ENCODE results near the gene SLX4IP. TPM values are rescaled to one million over a fixed set of nuclear protein-coding genes. Genes with fewer than 3 reads are reported as not detected.
A peak's percentile ranks its signal among the peaks of the same experiment; 100 is the strongest.

Gene SLX4IP
- total RNA-seq, 4 donors from 2014 or later = 3.4 to 6.3 (median 3.9) TPM

GRCh38 chr20:10631126-10631525 is 196.0 kb downstream of the SLX4IP start:
- H3K36me3 ChIP-seq = no peaks in the 10 kb centered on the region
- peak overlapping the region in 2 of 4 donors; percentile 67 to 70 for H3K27ac ChIP-seq
- intact Hi-C loops (cut with DNase I) = no loop called here
- 88% methylated on average over 2 to 4 of the region's 4 CpGs for WGBS, 2 donors
- no peaks in the 10 kb centered on the region for H3K27me3 ChIP-seq
- no peak overlapping the region for H3K4me3 ChIP-seq
- no peaks in the 10 kb centered on the region for H3K9me3 ChIP-seq
- TF ChIP-seq CTCF (IDR thresholded peaks at IDR 0.05) (no peak), POLR2A (IDR thresholded peaks at IDR 0.05) (no peak)
- H3K4me1 ChIP-seq = peaks cover 19 to 99% (median 46%) of the 10 kb centered on the region in 3 donors
- no peak for DNase-seq

- peaks cover 37 to 99% (median 64%) of the 10 kb centered on the region in 3 donors for H3K4me1 ChIP-seq
- no peak for DNase-seq
- intact Hi-C loops (cut with DNase I) = no loop called here
- WGBS, 2 donors = 28 to 51% methylated on average over 12 of the region's 13 CpGs
- peaks cover 0 to 4% (median 0%) of the 10 kb centered on the region in 3 donors for H3K36me3 ChIP-seq
- no peaks in the 10 kb centered on the region for H3K27me3 ChIP-seq
- no peaks in the 10 kb centered on the region for H3K9me3 ChIP-seq
- TF ChIP-seq CTCF (IDR thresholded peaks at IDR 0.05) (no peak), POLR2A (IDR thresholded peaks at IDR 0.05) (no peak)
- no peak overlapping the region for H3K4me3 ChIP-seq
- peak overlapping the region; percentile 82 to 99 (median 90) for H3K27ac ChIP-seq
Measured at GRCh38 chr20:10632721-10633509, 197.8 kb downstream of the SLX4IP start.

- Histone ChIP-seq H3K4me3 (no peak overlapping the region), H3K27ac (peak overlapping the region; percentile 82 to 99 (median 90)), H3K4me1 (peaks cover 45 to 99% (median 68%) of the 10 kb centered on the region in 3 donors), H3K36me3 (peaks cover 0 to 12% (median 0%) of the 10 kb centered on the region in 3 donors), H3K27me3 (no peaks in the 10 kb centered on the region), H3K9me3 (no peaks in the 10 kb centered on the region)
- WGBS, 2 donors = 37 to 70% methylated on average over 5 of the region's 5 CpGs
- DNase-seq = no peak
- TF ChIP-seq POLR2A (IDR thresholded peaks at IDR 0.05) = no peak
- no peak for TF ChIP-seq CTCF (IDR thresholded peaks at IDR 0.05)
- intact Hi-C loops (cut with DNase I) = no loop called here
Measured at GRCh38 chr20:10633718-10634117, 198.6 kb downstream of the SLX4IP start.

GRCh38 chr20:10634211-10634610 is 199.1 kb downstream of the SLX4IP start:
- TF ChIP-seq POLR2A (IDR thresholded peaks at IDR 0.05) = no peak
- TF ChIP-seq CTCF (IDR thresholded peaks at IDR 0.05) = no peak
- Histone ChIP-seq H3K27ac (peak overlapping the region; percentile 82 to 99 (median 90)), H3K4me3 (no peak overlapping the region), H3K27me3 (no peaks in the 10 kb centered on the region), H3K9me3 (no peaks in the 10 kb centered on the region), H3K4me1 (peaks cover 49 to 100% (median 71%) of the 10 kb centered on the region in 3 donors), H3K36me3 (peaks cover 0 to 17% (median 3%) of the 10 kb centered on the region in 3 donors)
- intact Hi-C loops (cut with DNase I) = no loop called here
- DNase-seq = no peak
- 36 to 37% methylated on average over 5 of the region's 5 CpGs for WGBS, 2 donors

- H3K27me3 ChIP-seq = no peaks in the 10 kb centered on the region
- intact Hi-C loops (cut with DNase I) = no loop called here
- H3K9me3 ChIP-seq = no peaks in the 10 kb centered on the region
- H3K36me3 ChIP-seq = peaks cover 0 to 24% (median 8%) of the 10 kb centered on the region in 3 donors
- DNase-seq = no peak
- H3K4me1 ChIP-seq = peaks cover 49 to 100% (median 74%) of the 10 kb centered on the region in 3 donors
- TF ChIP-seq CTCF (IDR thresholded peaks at IDR 0.05) (no peak), POLR2A (IDR thresholded peaks at IDR 0.05) (no peak)
- H3K27ac ChIP-seq = peak overlapping the region; percentile 82 to 99 (median 90)
- WGBS, 2 donors = 45 to 58% methylated on average over 11 of the region's 11 CpGs
- H3K4me3 ChIP-seq = peak overlapping the region in 1 of 4 donors; percentile 20
Measured at GRCh38 chr20:10634683-10635411, 199.7 kb downstream of the SLX4IP start.

Data from esophagus squamous epithelium (tissue), 5 donors.